OCI-LY1 (cell line): ENCODE results near the gene GALC.

ENCODE experiments used
- CTCF ChIP-seq: fragments of 200-600 bp; sonication (generic), shearing (Covaris generic); IDR thresholded peaks from 2 replicates; pipeline ENCODE4 v1.5.1; 2017; ENCODE audit warnings: mild to moderate bottlenecking, antibody characterized with exemption, low read length, moderate library complexity, mixed read lengths
- EZH2 ChIP-seq: fragments of 200-600 bp; sonication (generic), shearing (Covaris generic); IDR thresholded peaks from 2 replicates; pipeline ENCODE4 v1.8.0; 2017; ENCODE audit warnings: borderline replicate concordance, mixed run types, mild to moderate bottlenecking, antibody characterized with exemption, low read length, moderate library complexity, mixed read lengths

GRCh38 chr14:88012495-88012894, 19.5 kb upstream of the GALC start:
- TF ChIP-seq CTCF (no peak), EZH2 (no peak)
